ENCODE measurements around the gene UNK.

UNK gene

DNA sequence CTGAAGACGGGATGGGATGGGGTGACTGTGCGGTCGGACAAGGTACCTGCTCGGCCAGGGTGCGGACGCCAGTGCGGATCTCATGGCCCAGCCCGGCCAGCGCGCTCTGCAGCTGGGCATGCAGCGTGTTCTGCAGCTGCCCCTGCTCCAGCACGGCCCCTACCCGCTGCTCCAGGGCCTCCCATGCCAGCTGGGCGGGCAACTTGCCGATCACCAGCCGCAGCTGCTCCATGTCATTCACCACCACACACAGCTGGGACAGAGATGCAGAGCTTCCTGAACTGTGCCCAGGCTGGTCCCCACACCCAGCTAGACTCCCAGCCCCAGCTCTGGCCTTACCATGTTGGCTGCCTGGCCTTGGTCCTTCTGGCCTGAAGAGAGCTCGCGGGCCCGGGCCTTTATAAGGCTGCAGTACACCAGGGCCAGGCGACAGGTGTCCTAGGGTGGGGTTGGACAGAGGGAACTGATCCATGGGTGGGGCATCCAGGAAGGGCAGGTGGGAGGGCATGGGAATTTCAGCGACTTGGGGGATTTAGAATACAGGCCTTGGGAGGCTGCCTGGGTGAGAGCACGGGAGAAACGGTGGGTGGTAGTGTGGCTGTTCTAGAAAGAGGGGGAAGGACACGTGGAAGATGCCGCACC is 49.8 kb downstream of the UNK start:
- Histone ChIP-seq H3K4me1 (ENCODE audit: insufficient read depth, poor library complexity, severe bottlenecking) (peaks cover 10% of the 10 kb centered on the region), H3K4me3 (ENCODE audit: severe bottlenecking) (no peak overlapping the region), H3K27me3 (ENCODE audit: insufficient read depth, poor library complexity, severe bottlenecking) (no peaks in the 10 kb centered on the region), H3K9me3 (ENCODE audit: severe bottlenecking) (no peaks in the 10 kb centered on the region), H3K27ac (ENCODE audit: poor library complexity, severe bottlenecking) (no peak overlapping the region), H3K36me3 (ENCODE audit: low read depth) (no peaks in the 10 kb centered on the region)
- DNase-seq (ENCODE audit: low spot score) (no peak), ATAC-seq (ENCODE audit: low read depth) (no peak)
- TF ChIP-seq, protein P1, sequence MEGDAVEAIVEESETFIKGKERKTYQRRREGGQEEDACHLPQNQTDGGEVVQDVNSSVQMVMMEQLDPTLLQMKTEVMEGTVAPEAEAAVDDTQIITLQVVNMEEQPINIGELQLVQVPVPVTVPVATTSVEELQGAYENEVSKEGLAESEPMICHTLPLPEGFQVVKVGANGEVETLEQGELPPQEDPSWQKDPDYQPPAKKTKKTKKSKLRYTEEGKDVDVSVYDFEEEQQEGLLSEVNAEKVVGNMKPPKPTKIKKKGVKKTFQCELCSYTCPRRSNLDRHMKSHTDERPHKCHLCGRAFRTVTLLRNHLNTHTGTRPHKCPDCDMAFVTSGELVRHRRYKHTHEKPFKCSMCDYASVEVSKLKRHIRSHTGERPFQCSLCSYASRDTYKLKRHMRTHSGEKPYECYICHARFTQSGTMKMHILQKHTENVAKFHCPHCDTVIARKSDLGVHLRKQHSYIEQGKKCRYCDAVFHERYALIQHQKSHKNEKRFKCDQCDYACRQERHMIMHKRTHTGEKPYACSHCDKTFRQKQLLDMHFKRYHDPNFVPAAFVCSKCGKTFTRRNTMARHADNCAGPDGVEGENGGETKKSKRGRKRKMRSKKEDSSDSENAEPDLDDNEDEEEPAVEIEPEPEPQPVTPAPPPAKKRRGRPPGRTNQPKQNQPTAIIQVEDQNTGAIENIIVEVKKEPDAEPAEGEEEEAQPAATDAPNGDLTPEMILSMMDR (IDR thresholded peaks at IDR 0.05; ENCODE audit: poor library complexity, severe bottlenecking): no peak

DNA sequence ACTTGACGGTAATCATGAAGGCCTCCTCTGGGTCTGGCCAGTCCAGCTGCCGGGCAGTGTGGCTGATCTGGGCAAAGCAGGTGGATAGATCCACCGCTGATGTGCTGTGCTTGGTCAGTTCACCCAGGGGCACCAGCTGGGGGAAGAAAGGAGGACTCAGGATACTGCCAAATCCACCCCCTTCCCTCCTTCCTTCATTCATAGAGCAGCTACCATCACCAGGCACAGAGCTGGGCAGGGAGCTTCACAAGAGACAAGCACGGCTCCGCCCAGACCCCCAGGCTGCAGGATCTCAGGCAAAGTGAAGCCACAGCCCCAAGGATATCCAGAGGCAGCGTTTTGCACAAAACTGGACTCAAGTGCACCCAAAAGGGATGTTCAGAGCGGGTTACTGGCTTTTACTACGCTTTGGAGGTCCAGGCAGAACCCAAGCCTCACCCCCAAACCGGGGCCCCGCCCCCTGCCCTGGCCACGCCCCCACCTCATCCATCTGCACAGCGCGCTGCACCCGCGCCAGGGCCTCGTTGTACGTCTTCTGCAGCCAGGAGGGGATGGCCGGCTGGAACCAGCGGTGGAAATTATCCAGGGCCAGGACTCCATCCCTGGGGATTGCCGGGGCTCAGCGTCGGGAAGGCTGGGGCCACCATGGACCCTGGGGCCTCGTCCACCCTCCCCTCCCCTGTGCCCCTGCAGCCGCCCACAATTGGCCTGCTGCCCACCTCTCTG is 50.5 kb downstream of the UNK start:
- Histone ChIP-seq H3K36me3 (ENCODE audit: low read depth) (no peaks in the 10 kb centered on the region), H3K9me3 (ENCODE audit: severe bottlenecking) (no peaks in the 10 kb centered on the region), H3K27me3 (ENCODE audit: insufficient read depth, poor library complexity, severe bottlenecking) (no peaks in the 10 kb centered on the region), H3K4me1 (ENCODE audit: insufficient read depth, poor library complexity, severe bottlenecking) (peaks cover 10% of the 10 kb centered on the region), H3K27ac (ENCODE audit: poor library complexity, severe bottlenecking) (no peak overlapping the region), H3K4me3 (ENCODE audit: severe bottlenecking) (no peak overlapping the region)
- no peak for DNase-seq (ENCODE audit: low spot score)
- no peak for ATAC-seq (ENCODE audit: low read depth)
- TF ChIP-seq, protein P1 (IDR thresholded peaks at IDR 0.05; ENCODE audit: poor library complexity, severe bottlenecking): no peak

GRCh38 chr17:75835654-75835987 is 51.0 kb downstream of the UNK start:
- Histone ChIP-seq H3K27ac (ENCODE audit: poor library complexity, severe bottlenecking) (no peak overlapping the region), H3K4me1 (ENCODE audit: insufficient read depth, poor library complexity, severe bottlenecking) (peaks cover 10% of the 10 kb centered on the region), H3K27me3 (ENCODE audit: insufficient read depth, poor library complexity, severe bottlenecking) (no peaks in the 10 kb centered on the region), H3K36me3 (ENCODE audit: low read depth) (no peaks in the 10 kb centered on the region), H3K4me3 (ENCODE audit: severe bottlenecking) (no peak overlapping the region), H3K9me3 (ENCODE audit: severe bottlenecking) (no peaks in the 10 kb centered on the region)
- TF ChIP-seq, protein P1 (IDR thresholded peaks at IDR 0.05; ENCODE audit: poor library complexity, severe bottlenecking): no peak
- no peak for DNase-seq (ENCODE audit: low spot score)
- ATAC-seq (ENCODE audit: low read depth): no peak

DNA sequence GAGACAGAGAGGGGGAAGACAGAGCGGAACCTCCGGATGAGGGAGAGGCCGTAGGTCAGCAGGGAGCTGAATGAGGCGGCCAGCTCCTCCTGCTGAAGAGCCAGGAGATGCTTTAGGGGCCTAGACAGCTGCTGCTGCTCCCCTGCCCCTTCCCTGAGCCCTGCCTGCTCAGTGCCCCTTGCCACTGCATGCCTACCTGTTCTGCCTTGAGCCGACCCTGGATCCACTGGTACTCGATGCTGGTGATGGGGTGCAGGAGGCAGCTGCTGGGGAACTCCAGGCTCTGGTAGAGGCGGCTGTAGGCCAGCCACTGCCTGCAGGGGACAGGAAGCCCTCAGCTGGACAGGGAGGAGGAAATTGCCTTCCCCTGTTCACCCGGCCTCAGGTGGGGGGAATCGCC is 52.0 kb downstream of the UNK start:
- H3K27ac ChIP-seq (ENCODE audit: poor library complexity, severe bottlenecking): no peak overlapping the region
- DNase-seq (ENCODE audit: low spot score) (no peak), ATAC-seq (ENCODE audit: low read depth) (no peak)
- no peaks in the 10 kb centered on the region for H3K36me3 ChIP-seq (ENCODE audit: low read depth)
- no peaks in the 10 kb centered on the region for H3K27me3 ChIP-seq (ENCODE audit: insufficient read depth, poor library complexity, severe bottlenecking)
- TF ChIP-seq, protein P1 (IDR thresholded peaks at IDR 0.05; ENCODE audit: poor library complexity, severe bottlenecking): no peak
- H3K4me3 ChIP-seq (ENCODE audit: severe bottlenecking): no peak overlapping the region
- H3K4me1 ChIP-seq (ENCODE audit: insufficient read depth, poor library complexity, severe bottlenecking): peaks cover 10% of the 10 kb centered on the region
- no peaks in the 10 kb centered on the region for H3K9me3 ChIP-seq (ENCODE audit: severe bottlenecking)

DNA sequence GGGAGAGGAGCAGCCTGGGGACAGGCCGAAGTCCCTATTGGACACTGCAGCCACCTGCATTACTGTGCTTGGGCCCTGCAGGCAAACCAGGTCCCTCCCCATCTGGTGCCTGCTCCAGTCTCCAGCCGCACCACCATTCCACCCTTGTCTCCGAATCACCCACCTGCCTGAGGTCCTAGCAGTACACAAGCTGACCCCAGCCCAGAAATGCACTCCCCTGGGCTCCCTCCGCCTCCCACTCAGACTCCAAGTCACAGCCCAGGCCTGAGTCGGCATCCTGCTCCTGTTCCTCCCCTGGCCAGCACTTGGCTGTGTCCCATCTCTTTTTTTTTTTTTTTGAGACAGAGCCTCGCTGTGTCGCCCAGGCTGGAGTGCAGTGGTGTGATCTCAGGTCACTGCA is 53.3 kb downstream of the UNK start:
- TF ChIP-seq, protein P1 (IDR thresholded peaks at IDR 0.05; ENCODE audit: poor library complexity, severe bottlenecking): no peak
- no peaks in the 10 kb centered on the region for H3K9me3 ChIP-seq (ENCODE audit: severe bottlenecking)
- no peaks in the 10 kb centered on the region for H3K27me3 ChIP-seq (ENCODE audit: insufficient read depth, poor library complexity, severe bottlenecking)
- no peaks in the 10 kb centered on the region for H3K36me3 ChIP-seq (ENCODE audit: low read depth)
- no peak for DNase-seq (ENCODE audit: low spot score)
- no peaks in the 10 kb centered on the region for H3K4me1 ChIP-seq (ENCODE audit: insufficient read depth, poor library complexity, severe bottlenecking)
- no peak for ATAC-seq (ENCODE audit: low read depth)
- no peak overlapping the region for H3K27ac ChIP-seq (ENCODE audit: poor library complexity, severe bottlenecking)
- H3K4me3 ChIP-seq (ENCODE audit: severe bottlenecking): no peak overlapping the region
